ENCODE results near the gene PLB1.

Gene PLB1

GRCh38 chr2:28497206-28497605, 1.3 kb downstream of the PLB1 start:
- no peak overlapping the region for H3K27ac ChIP-seq (replicated peaks)
- TF ChIP-seq REST (IDR thresholded peaks at IDR 0.05; ENCODE audit: insufficient replicate concordance, low read depth) = no peak
- TF ChIP-seq SPI1 (IDR thresholded peaks at IDR 0.05; ENCODE audit: borderline replicate concordance, low read depth) = no peak
- no peak for TF ChIP-seq GABPA (IDR thresholded peaks at IDR 0.05; ENCODE audit: low read depth)
- TF ChIP-seq POLR2AphosphoS5 (IDR thresholded peaks at IDR 0.05; ENCODE audit: low read depth) = no peak
- TF ChIP-seq CTCF (IDR thresholded peaks at IDR 0.05; ENCODE audit: insufficient read depth, low read length) = no peak
- H3K27me3 ChIP-seq (ENCODE audit: insufficient read depth, poor library complexity, severe bottlenecking) = no peaks in the 10 kb centered on the region
- H3K4me3 ChIP-seq (replicated peaks; ENCODE audit: insufficient read depth, low read length) = no peak overlapping the region
- DNase-seq (ENCODE audit: low read depth in 1 of 2, low spot score in 1 of 2) = no peak

- no peak overlapping the region for H3K27ac ChIP-seq (replicated peaks)
- no peak overlapping the region for H3K4me3 ChIP-seq (replicated peaks; ENCODE audit: insufficient read depth, low read length)
- TF ChIP-seq CTCF (IDR thresholded peaks at IDR 0.05; ENCODE audit: insufficient read depth, low read length) = no peak
- no peak for TF ChIP-seq POLR2AphosphoS5 (IDR thresholded peaks at IDR 0.05; ENCODE audit: low read depth)
- TF ChIP-seq GABPA (IDR thresholded peaks at IDR 0.05; ENCODE audit: low read depth) = no peak
- no peak for TF ChIP-seq SPI1 (IDR thresholded peaks at IDR 0.05; ENCODE audit: borderline replicate concordance, low read depth)
- TF ChIP-seq REST (IDR thresholded peaks at IDR 0.05; ENCODE audit: insufficient replicate concordance, low read depth) = no peak
- no peak for DNase-seq (ENCODE audit: low read depth in 1 of 2, low spot score in 1 of 2)
- no peaks in the 10 kb centered on the region for H3K27me3 ChIP-seq (ENCODE audit: insufficient read depth, poor library complexity, severe bottlenecking)
These were observed 3.4 kb downstream of the PLB1 start for GRCh38 chr2:28499282-28499681.

- TF ChIP-seq POLR2AphosphoS5 (IDR thresholded peaks at IDR 0.05; ENCODE audit: low read depth) = no peak
- TF ChIP-seq REST (IDR thresholded peaks at IDR 0.05; ENCODE audit: insufficient replicate concordance, low read depth) = no peak
- TF ChIP-seq SPI1 (IDR thresholded peaks at IDR 0.05; ENCODE audit: borderline replicate concordance, low read depth) = no peak
- TF ChIP-seq CTCF (IDR thresholded peaks at IDR 0.05; ENCODE audit: insufficient read depth, low read length) = no peak
- TF ChIP-seq GABPA (IDR thresholded peaks at IDR 0.05; ENCODE audit: low read depth) = no peak
- H3K27ac ChIP-seq (replicated peaks) = no peak overlapping the region
These were observed 9.5 kb downstream of the PLB1 start for GRCh38 chr2:28505361-28505760.

More at GRCh38 chr2:28505361-28505760, 9.5 kb downstream of the PLB1 start:
- Histone ChIP-seq H3K4me3 (replicated peaks; ENCODE audit: insufficient read depth, low read length) (no peak overlapping the region), H3K27me3 (ENCODE audit: insufficient read depth, poor library complexity, severe bottlenecking) (no peaks in the 10 kb centered on the region)
- DNase-seq (ENCODE audit: low read depth in 1 of 2, low spot score in 1 of 2) = no peak
